DOHH2 (cell line): ENCODE data around the gene DBI.

Source experiments
- CTCF ChIP-seq: fragments of 200-600 bp; sonication (generic); IDR thresholded peaks from one replicate; pipeline ENCODE4 v1.5.1; 2014; ENCODE audit warnings: antibody characterized with exemption, mild to moderate bottlenecking, low read depth, low read length; ENCODE audit not compliant: poor library complexity, severe bottlenecking
- EZH2phosphoT487 ChIP-seq: fragments of 200-600 bp; sonication (generic); IDR thresholded peaks from 2 replicates; pipeline ENCODE4 v1.6.1; 2017; ENCODE audit warnings: borderline replicate concordance, mild to moderate bottlenecking, antibody characterized with exemption, low read length, moderate library complexity, mixed read lengths

GRCh38 chr2:119407430-119408220, 40.8 kb downstream of the DBI start:
- TF ChIP-seq CTCF (peak; percentile 67), EZH2phosphoT487 (no peak)
